IPS DF 4.7 (cell line): Measurements from ENCODE around the gene C15orf61.

ENCODE experiments used
- DNase-seq: peaks from one replicate; pipeline ENCODE4 v3.0.0-alpha.2; 2013; ENCODE audit warnings: low spot score; ENCODE audit errors: extremely low read depth

Gene C15orf61

GRCh38 chr15:67521029-67521782 lies at the start of gene C15orf61:
C15orf61 (plus strand) TSS chr15:67521131; CDS start chr15:67521249, 118 bp downstream.
- DNase-seq = no peak

- DNase-seq = no peak
These were observed 48.0 kb upstream of the C15orf61 start for GRCh38 chr15:67472957-67473356.

- DNase-seq = no peak
These were observed 46.4 kb upstream of the C15orf61 start for GRCh38 chr15:67474405-67475110.

- DNase-seq = no peak
These were observed 41.0 kb upstream of the C15orf61 start for GRCh38 chr15:67479781-67480505.

GRCh38 chr15:67480741-67481140 lies 40.2 kb upstream of the C15orf61 start:
- DNase-seq = no peak

GRCh38 chr15:67481680-67482079 lies 39.3 kb upstream of the C15orf61 start:
- no peak for DNase-seq

GRCh38 chr15:67495585-67495984 lies 25.3 kb upstream of the C15orf61 start:
- no peak for DNase-seq

- DNase-seq = no peak
These were observed 19.6 kb upstream of the C15orf61 start for GRCh38 chr15:67501177-67501835.

GRCh38 chr15:67501836-67502461 lies 19.0 kb upstream of the C15orf61 start:
- DNase-seq = no peak

GRCh38 chr15:67504056-67504455 lies 16.9 kb upstream of the C15orf61 start:
- DNase-seq = no peak

GRCh38 chr15:67504796-67505195 lies 16.1 kb upstream of the C15orf61 start:
- DNase-seq = no peak

GRCh38 chr15:67505675-67506572 lies 15.0 kb upstream of the C15orf61 start:
- DNase-seq = no peak

GRCh38 chr15:67506775-67507747 lies 13.9 kb upstream of the C15orf61 start:
- no peak for DNase-seq

GRCh38 chr15:67508407-67508806 lies 12.5 kb upstream of the C15orf61 start:
- no peak for DNase-seq

- no peak for DNase-seq
These were observed 11.0 kb upstream of the C15orf61 start for GRCh38 chr15:67509918-67510317.

- no peak for DNase-seq
These were observed 10.2 kb upstream of the C15orf61 start for GRCh38 chr15:67510597-67511190.

- no peak for DNase-seq
These were observed 9.3 kb upstream of the C15orf61 start for GRCh38 chr15:67511606-67512005.

GRCh38 chr15:67512140-67512539 lies 8.8 kb upstream of the C15orf61 start:
- DNase-seq = no peak
